Activated CD4-positive, alpha-beta T cell treated with anti-CD3 and anti-CD28 coated beads, Interleukin-2, amount 50 U/mL, for 24 hours (primary cell): Measurements from ENCODE around the gene SCYL1.

Experiments used
- DNase-seq, 2 donors: peaks; one replicate each; pipeline ENCODE4 v3.0.0-alpha.2; 2020; ENCODE audit warnings: low read depth in 1 of 2, low spot score in 1 of 2

SCYL1 gene

DNA sequence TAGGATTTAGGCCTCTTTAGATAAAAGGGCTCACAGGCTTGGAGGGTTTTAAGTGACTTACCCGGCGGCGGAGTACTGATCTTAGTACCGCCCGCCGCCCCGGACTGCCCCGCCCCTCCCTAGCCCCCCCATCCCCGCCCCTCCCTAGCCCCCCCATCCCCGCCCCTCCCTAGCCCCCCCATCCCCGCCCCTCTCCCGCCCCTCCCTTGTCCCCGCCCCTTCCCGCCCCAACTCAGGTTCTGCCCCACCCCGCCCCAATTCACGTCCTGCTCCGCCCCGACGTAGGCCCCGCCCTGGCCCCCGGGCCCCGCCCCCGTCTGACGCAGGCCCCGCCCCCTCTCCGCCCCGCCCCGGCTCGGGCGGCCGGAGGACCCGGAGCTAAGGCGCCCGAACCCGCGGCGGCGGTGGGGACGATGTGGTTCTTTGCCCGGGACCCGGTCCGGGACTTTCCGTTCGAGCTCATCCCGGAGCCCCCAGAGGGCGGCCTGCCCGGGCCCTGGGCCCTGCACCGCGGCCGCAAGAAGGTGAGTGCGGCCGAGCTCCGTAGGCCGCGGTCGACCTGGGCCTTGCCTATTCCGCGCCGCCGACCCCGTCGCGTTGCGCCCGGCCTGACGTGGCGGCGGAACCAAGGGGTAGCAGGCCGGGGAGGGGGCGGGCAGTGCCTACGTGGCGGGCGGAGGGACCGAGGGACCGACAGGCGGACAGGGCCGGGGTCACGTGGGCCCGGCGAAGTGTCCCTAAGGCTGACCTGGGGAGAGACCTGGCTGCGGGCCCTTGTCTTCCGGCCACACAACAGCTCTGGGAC is at the start of gene SCYL1:
Gene SCYL1, plus strand, starts transcription at position 343 of the 805 bp plus-strand sequence. Its CDS starts 71 bp downstream, at position 414.
- DNase-seq, result peak; percentile 70 to 76

DNA sequence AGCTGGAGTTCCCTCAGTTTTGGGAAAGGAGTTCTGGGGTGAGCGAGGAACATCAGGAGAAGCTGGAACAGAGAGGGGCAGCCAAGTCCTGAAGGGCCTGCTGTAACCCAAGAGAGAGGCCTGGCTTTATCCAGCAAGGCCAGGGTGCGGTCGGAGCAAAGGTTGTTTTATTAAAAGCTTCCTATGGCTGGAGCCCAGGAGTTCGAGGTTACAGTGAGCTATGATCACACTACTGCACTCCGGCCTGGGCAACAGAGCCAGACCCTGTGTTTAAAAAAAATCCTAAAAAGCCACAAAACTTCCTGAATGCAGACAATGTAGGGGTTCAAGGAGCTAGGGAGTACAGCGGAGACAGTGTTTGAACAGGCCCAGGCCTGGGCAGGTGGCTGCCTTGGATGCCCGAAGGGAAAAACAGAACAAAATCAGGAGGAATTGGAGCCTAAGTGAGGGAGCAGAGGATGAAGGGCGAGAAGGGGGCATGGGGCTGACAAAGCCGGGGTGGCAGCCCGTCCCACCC is 48.2 kb upstream of the SCYL1 start:
- DNase-seq, result no peak

DNA sequence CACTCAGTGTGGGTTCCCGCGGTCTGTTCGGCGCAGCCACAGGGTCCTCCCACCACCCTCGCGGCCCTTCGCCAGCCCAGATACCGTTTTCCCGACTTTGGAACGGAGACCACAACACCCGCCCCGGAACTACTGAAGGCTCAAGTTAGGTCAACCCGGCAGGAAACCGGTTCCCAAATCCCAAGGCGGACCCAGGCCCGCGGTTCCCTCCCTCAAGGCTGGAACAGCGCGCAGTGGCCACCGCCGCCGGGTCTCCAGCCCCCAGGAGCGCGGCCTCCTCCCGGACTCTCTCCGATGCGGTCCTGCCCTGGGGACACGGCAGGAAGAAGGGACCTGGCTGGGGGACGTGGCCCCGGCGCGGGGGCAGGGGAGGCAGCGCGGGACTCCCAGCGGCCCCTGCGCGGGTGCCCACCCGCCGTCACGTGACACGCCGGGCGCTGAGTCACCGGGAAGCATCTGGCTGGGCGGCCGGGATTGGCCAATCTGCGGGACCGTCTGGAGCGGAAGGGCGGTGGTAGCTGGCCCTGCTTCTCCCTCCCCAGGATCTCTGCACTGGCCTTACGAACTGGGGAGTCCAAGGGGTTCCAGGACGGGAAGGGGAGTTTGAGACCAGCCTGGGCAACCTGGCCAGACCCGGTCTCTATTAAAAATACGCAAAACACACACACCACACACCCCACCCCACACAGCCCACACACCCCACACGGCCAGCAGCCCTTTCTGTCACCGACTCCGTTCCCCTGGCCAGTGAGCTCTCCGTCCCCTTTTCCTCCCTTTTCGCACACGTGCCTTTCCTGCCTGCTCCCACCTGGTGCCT is 47.5 kb upstream of the SCYL1 start:
- DNase-seq, result peak; percentile 81 to 91

DNA sequence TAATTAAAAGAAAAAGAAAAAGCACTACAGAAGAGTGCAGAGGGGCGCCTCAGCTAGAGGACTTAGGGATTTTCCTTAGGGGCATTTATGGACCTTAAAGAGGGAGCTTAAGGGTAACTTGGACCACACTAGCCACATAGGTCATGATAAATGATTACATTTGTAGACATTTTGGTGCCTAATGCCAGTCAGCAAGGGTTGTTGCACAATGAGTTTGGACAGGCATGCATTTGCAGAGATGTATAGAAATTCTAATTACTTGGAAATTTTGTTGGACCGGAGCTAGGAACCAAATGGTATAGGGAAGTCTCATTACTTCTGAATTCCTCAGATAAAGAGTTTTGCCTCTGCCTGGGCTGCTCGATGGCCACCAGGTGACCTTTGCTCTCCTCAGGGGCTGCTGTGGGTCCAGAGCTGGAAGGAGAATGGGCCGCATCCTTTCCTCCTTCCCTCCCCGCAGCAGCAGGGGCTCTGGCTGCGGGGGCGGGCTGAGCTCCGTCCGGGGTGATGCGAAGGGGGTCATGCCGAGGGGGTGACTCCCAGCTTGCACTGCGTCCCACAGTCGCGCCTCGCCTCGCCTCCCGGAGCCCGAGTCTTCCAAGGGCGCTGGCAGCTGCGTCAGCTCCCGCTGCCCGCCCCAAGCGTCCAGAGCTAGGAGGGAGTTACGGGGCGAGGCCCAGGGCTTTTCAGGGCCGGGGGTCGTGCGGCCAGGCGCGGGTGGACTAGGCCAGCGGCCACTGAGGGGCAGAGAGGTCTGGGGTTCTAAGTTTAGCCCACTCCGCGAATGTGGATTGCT is 46.3 kb upstream of the SCYL1 start:
- no peak for DNase-seq

DNA sequence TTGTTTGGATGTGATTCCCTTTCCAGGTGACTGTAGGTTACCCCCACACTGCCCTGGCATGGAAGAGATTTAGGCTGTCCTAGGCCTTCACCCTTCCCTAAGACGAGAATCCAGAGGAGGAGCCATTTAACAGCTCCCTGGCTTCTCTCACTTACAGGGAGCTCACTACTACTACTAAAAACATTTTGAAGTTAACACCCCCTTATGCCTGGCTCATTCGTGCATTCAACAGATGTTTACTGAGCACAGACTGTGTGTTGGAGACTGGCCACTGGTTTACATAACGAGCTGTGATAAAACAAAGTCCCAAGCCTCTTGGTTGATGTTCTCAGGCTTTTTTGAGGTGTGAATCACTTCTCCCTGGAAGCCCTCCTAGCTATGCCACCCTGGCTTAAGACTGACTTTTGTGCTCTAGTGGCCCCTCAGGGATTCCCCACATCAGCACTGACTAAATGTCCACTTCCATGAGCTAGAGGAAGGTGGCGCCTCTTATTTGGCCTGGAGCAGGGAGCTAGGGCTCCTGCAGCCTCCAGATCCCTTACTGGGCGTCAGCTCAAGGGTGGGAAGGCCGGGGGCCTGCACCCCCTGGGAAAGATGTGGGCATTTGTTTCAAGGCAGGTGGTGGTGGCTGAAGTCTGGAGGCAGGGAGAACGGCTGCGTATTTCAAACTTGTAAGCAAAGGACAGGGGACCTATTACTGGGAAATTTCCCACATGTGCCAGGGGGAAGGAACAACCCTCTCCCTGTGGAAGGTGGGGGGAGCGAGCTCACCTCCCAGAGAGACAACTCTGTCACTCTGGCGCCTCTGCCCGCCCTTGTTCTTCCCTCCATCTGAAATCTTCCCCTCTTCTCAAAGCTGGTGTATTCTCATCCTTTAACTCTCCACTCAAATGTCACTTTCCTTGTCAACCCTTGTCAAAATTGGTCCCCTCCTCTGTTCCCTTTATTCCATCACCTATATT is 45.4 kb upstream of the SCYL1 start:
- no peak for DNase-seq

DNA sequence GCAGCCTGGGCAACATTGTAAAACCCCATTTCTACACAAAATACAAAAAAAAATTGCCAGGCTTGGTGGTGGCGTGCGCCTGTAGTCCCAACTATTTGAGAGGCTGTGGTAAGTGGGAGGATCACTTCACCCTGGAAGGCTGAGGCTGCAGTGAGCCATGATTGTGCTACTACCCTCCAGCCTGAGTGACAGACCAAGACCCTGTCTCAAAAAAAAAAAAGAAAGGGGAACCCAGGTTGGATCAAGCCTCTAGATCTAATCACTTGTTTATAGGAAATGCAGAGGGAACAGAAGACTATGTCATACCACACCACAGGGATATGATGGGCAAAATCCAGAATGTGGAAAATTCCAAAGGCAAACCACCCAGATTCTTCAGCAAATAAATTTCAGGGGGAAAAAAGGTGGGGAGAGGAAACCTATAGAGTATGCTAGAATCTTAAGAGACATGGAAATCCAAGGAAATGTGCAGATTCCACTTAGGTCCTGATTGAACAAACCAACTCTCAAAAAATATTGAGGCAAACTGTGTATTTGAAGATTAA is 42.5 kb upstream of the SCYL1 start:
- DNase-seq, result no peak

DNA sequence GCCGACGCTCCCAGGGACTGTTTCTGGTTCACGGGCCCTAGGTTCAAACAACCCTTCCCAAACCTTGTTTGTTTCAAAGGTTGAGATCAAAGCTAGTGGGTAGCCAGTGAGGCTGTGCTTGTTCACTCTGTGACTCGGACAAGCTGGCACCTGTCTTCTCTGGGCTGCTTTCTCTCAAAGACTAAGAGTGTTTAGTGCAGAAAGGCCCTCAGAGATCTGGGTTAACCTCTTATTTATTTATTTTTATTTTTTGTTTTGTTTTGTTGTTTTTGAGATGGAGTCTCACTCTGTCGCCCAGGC is 39.0 kb upstream of the SCYL1 start:
- DNase-seq, result no peak

DNA sequence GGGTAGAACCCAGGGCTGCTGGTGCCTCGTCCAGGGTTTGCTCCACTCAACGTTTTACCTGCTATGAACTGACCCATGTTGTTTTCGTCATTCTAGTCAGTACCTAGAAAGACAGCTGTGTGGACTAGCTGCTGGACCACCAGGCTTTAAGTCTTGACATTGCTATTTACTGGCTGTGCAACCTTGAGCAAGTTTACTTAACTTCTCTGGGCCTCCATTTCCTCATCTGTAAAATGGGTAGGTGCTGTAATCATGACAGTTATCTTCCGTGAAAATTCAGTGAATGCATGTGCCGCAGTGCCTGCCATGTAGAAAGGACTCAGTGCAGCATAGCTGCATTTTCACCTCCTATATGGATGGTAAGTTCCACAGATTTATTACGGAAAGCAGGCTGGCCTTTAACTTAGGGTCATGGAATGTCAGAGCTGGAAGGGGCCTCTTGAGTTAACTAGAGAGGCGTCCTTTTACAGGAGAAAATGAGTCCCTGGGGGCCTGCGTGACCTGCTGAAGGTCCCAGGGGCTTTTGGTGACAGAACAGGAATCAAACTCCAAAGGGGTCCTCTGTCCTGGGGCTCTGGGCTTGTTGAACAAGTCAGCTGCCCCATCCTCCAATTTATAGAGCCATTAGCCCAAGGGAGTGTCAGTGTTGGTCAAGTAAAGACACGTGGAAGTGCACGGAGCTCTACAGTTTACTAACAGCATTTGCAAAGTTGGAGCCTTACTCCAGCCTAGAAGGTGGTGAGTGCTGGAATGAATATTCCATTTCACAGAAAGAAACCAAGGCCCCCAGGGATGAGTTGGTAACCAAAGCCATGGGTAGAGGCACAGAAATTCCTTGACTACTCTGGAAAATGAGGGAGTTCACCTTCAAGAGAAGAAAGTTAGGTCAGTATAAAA is 38.1 kb upstream of the SCYL1 start:
- no peak for DNase-seq

DNA sequence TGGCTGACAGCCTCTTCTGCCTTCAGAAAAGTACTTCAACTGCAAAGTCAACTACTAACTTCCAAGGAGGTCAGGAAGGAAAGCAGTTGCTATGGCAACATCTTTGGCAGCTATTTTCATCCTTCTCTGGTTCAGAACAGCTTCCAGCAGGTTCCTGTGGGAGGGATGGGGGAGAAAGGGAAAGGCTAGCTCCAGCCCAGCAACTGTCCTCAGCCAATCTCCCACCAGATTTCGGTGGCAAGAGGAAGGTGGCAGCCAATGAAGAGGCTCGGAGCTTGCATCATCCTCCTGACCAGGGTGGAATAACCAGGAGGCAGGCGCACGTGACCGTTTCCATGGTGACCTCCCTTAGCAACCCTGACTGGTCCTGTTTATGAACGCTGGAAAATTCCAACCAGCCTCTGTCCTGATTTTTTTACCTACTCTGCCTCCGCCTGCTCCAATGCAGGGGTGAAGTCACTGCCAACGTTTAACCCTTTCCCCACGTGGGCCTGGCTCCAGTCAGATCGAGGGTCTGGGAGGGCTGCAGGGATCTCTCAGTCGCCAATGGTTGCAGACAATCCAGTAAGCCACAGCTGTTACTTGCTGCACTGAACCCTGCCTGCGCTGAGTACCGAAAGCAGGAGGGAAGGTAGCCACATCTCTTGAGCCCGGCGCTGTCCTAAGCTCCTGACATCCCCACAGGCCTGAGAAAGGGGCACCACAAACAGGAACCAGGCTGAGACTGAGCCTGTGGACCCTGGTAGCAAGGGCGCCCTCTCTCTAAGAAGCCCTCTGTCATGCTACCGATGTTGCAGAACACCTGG is 37.2 kb upstream of the SCYL1 start:
- no peak for DNase-seq

DNA sequence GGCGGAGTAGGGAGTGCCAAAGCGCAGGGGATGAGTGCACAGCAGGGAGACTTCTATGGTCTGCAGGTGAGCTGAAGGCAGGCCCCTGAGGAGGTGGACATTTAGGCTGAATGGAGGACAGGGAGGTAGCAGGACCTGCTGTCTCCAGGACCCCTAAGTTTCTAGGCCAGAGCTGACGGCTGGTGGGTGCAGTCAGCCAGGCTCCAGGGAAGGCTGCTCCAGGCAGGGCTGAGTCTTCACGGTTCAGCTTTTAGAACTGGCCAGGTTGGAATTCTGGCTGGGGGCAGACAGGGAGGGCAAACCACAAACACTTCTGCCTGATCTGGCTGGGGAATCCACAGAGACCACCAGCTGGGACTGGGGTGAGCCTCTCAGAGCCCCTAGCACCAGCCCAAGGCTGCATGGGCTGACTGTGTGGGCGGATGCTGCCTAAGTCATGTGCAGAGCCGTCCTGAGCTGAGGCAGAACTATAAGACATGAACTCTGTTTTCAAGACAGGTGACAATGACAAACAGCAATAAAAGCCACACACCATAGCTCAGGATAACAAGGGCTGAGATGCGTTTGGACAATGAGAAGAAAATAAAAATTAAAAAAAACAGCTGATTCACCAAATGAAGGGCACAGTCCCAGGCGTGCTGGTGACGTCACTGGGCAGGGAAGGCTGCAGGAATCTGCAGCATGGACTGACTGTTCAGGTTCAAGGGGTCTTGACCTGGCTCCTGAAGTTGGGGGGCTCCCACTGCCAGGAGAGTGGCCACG is 36.4 kb upstream of the SCYL1 start:
- no peak for DNase-seq

DNA sequence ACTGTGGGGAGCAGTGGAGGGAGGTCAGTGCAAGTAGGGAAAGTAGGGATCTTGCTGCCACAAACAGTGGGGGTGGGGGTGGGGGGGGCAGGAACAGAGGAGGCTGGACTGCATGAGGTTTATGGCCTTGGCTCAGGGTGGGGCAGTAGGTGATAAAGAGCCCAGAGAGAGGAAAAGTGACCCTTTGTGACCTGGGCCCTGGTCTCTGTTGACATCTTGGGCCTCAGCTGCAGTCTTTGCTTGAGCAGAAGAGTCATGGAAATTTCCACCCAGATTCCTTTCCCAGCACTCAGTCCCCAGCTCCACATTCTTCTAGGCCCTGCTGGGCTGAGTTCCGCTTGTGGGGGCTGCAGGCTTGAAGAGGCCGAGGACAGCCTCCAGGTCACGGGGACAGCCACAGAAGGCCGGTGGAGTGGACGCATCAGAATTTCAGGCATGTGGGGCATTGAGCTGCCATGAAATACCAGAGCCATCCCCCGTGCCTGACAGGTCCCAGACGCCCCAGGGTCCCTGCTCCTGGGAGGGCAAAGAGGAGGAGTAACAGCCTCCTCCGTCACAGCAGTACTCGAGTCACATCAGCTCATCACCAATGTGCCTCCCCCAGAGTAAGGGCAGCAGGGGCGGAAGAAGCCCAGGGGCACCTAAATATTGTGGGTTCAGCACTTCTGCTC is 35.7 kb upstream of the SCYL1 start:
- DNase-seq, result no peak

DNA sequence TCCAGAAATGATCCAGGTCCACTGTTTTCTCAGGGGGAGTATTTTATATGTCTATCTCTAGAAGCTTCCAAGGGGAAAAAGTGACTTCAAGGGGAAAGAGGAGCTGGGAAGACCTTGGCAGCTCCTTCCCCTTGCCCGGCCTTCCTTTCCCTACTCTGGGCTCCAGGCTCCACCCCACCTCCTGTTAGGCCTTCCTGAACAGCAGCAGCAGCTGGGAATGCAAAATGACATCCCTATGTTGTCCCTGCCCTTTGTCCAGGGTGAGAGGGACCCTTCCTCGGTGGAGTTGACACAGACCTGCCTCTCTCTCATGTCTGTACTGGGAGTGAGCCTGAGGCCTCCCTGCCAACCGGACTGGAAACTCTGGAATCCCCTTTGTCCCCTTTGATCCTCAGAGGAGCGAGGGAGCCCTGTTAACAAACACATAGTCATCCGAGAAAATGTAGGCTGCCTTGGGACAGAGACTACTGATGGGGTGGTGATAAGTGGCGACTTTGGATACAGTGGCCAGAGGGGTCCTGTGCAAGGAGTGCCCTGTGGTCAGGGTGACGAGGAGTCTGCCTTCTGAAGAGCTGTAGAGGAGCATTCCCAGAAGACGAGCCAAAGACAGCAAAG is 35.1 kb upstream of the SCYL1 start:
- no peak for DNase-seq

DNA sequence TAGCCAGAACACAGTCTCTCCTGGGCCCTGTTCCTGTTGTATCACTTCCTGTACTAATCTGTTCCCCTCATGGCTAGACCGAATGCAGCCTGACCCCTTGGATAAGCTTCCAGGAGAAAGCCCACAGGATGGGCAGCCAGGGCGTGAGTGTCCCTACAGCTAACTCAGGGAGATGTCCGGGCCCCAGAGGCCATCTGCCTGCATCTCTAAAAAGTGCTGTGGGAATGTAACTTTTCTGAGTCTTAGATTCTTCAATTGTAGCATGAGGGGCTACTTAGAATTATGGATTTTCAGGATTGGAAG is 33.8 kb upstream of the SCYL1 start:
- no peak for DNase-seq

DNA sequence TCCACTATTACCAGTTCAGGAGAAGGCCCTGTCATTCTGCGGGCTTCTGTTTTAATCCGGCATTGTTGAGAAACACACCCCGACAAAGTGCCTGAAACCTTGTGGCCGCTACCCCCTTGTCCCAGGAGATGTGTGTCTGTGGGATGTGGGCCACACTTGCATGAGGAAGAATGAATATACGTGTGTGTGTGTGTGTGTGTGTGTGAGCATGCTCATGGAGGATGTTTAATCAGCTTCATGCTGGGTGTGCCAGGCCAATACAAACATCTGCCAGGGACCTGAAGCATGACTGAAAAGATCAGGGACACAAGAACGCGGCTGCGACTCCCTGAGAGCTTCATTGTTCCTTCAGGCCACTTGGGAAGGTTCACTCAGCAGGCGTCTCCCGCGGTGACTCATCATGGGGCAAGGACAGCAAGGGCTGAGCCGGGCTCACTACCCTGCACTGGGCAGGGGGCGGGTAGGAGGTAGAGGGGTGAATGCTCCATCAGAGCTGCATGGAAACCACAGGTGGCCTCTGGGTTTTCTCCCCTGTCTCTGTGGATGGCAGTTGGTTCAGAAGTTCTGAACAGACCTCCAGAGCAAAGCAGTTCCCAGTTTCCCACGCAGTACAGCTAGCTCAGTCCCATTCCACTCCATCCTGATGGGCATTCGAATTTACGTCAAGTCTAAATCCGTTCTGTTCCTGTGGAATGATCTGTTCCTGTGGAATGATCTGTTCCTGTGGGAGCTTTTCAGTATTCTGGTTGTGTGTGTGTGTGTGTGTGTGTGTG is 33.1 kb upstream of the SCYL1 start:
- no peak for DNase-seq

DNA sequence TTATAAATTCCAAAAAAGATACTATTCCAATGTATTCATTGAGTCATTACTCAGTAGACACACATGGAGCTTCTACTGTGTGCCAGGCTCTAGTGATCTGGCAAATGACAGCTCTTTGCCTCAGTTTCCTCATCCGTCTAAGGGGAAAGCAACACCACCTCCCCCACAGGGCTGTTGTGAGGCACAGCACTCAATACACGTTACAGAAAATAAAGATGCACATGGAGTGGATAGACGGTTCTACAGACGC is 32.6 kb upstream of the SCYL1 start:
- DNase-seq, result no peak

DNA sequence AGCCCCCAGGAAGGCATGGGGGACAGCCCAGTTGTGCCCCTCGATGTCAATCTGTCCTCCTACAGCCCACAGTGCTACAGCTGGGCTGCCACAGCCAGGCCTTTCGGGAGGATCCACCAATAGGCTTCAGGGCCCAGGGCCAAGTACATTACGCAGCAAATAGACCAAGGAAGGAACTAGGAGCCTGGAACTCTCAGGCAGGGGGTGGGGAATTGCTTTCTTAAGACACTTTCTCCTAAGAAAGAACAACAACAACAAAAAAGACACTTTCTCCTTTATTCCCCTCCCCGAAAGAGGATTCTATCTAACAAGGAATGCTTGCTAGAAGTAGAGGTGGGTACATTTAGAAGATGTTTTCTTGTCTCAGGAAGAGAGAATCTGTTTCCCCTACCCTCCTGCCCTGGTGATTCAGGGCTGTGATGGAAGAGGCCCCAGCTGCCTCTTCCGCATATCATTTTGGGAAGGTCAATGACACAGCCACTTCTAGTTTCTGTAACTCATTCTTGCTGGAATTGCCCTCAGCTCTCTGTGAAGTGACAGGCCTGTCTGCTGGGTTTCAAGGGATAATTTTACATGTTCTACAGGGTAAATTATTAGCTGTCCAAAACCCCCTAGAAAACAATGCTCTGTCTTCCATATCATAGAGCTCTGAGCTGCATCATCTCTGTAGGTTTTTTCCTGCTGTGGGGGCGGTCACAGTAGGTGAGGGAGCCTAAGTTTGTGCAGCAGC is 32.1 kb upstream of the SCYL1 start:
- DNase-seq, result no peak
